MM.1S (cell line): ENCODE data around the gene ASIC2.

Experiments used
- CTCF ChIP-seq: fragments of 300-600 bp; sonication (generic); IDR thresholded peaks from 2 replicates; pipeline ENCODE4 v1.5.1; 2016; ENCODE audit warnings: antibody characterized with exemption, low read length, mixed read lengths
- EZH2phosphoT487 ChIP-seq: fragments of 300-600 bp; sonication (generic); IDR thresholded peaks from 2 replicates; pipeline ENCODE4 v1.6.1; 2018; ENCODE audit warnings: antibody characterized with exemption, low read length

- TF ChIP-seq EZH2phosphoT487 (no peak), CTCF (no peak)
These were observed 117.5 kb downstream of the ASIC2 start for GRCh38 chr17:33175562-33175961.
